Upper lobe of right lung (tissue), 1 donor: ENCODE measurements around the gene NLN. TPM values are rescaled to one million over a fixed set of nuclear protein-coding genes. Genes with fewer than 3 reads are reported as not detected.

Experiments used
- ATAC-seq: fragments of 200-7000 bp; cut with Tn5 transposase; one replicate; pipeline ENCODE4 v1.9.1; 2020; ENCODE audit warnings: mild to moderate bottlenecking, moderate library complexity
- DNase-seq: peaks from one replicate; pipeline ENCODE4 v3.0.0-alpha.2; 2020
- H3K27ac ChIP-seq: fragments of 200-600 bp; one replicate; pipeline ENCODE4 v1.8.0; 2022
- H3K27me3 ChIP-seq: fragments of 200-600 bp; one replicate; pipeline ENCODE4 v1.8.0; 2022; ENCODE audit warnings: mild to moderate bottlenecking
- H3K36me3 ChIP-seq: fragments of 200-600 bp; one replicate; pipeline ENCODE4 v1.8.0; 2022
- H3K4me1 ChIP-seq: fragments of 200-600 bp; one replicate; pipeline ENCODE4 v1.8.0; 2022
- H3K4me3 ChIP-seq: fragments of 200-600 bp; one replicate; pipeline ENCODE4 v1.8.0; 2022; ENCODE audit warnings: mild to moderate bottlenecking
- H3K9me3 ChIP-seq: fragments of 200-600 bp; one replicate; pipeline ENCODE4 v1.8.0; 2022
- intact Hi-C: fragments of 100-400 bp; cut with DNase I; formaldehyde crosslinking; loops from one replicate; pipeline ENCODE4 v1.11.0; 2022
- total RNA-seq: library from RNA; stranded (reverse); fragmentation: NEBNext Ultra II Directional; extraction: Animal tissue kit (Norgen Biotek cat#: 25700); gene quantifications from one replicate; pipeline ENCODE4 v1.2.1, GENCODE V29; 2021
- TF ChIP-seq, protein P1 (sequence below): fragments of 200-600 bp; IDR thresholded peaks from one replicate; pipeline ENCODE4 v1.8.0; 2022; ENCODE audit warnings: antibody characterized with exemption
- donor health status: DM: no; HTN: yes; CAD: no; lungs with severe emphysema.

Gene NLN
- total RNA-seq, 1 donor from 2014 or later = 15.8 TPM

DNA sequence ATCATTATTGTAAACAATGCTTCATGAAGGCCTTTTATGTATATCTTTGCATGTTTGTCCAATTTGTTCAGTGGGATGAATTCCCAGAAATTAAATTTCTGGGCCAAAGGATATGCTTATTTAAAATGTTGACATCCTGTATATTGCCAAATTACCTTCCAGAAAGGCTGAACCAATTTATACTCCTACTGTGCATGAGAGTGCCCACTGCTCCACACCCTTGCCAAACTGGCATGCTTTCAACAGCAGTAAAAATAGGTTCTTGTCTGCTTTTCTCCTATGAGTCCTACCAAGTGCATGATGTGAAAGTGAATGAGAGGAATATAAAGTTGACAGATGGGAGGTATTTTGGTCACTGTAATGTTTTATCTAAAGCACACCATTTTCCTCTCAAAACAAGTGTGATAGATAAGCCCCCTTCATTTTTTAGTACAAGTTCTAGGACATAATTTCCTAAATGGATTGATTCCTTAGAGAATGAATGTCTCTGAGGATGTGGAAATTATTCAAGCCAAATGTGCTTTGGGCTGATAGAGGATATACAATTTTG, 133.8 kb downstream of the NLN start:
- H3K4me1 ChIP-seq = no peaks in the 10 kb centered on the region
- TF ChIP-seq, protein P1, sequence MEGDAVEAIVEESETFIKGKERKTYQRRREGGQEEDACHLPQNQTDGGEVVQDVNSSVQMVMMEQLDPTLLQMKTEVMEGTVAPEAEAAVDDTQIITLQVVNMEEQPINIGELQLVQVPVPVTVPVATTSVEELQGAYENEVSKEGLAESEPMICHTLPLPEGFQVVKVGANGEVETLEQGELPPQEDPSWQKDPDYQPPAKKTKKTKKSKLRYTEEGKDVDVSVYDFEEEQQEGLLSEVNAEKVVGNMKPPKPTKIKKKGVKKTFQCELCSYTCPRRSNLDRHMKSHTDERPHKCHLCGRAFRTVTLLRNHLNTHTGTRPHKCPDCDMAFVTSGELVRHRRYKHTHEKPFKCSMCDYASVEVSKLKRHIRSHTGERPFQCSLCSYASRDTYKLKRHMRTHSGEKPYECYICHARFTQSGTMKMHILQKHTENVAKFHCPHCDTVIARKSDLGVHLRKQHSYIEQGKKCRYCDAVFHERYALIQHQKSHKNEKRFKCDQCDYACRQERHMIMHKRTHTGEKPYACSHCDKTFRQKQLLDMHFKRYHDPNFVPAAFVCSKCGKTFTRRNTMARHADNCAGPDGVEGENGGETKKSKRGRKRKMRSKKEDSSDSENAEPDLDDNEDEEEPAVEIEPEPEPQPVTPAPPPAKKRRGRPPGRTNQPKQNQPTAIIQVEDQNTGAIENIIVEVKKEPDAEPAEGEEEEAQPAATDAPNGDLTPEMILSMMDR = no peak
- intact Hi-C loops = no loop called here
- no peaks in the 10 kb centered on the region for H3K27me3 ChIP-seq
- H3K4me3 ChIP-seq = no peak overlapping the region
- no peak overlapping the region for H3K27ac ChIP-seq
- ATAC-seq = no peak
- DNase-seq = no peak
- no peaks in the 10 kb centered on the region for H3K9me3 ChIP-seq
- no peaks in the 10 kb centered on the region for H3K36me3 ChIP-seq

DNA sequence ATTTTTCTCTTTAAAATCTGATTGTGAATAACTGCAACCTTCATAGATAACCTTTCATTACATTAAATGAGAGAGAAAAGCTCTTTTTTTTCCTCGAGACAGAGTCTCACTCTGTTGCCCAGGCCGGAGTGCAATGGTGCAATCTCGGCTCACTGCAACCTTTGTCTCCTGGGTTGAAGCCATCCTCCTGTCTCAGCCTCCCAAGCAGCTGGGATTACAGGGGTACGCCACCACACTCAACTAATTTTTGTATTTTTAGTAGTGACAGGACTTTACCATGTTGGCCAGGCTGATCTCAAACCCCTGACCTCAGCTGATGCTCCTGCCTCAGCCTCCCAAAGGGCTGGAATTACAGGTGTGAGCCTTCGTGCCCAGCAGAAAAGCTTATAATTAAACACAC, 134.5 kb downstream of the NLN start:
- Histone ChIP-seq H3K36me3 (no peaks in the 10 kb centered on the region), H3K27me3 (no peaks in the 10 kb centered on the region), H3K4me1 (no peaks in the 10 kb centered on the region), H3K9me3 (no peaks in the 10 kb centered on the region), H3K27ac (no peak overlapping the region), H3K4me3 (no peak overlapping the region)
- intact Hi-C loops = no loop called here
- no peak for ATAC-seq
- no peak for DNase-seq
- TF ChIP-seq, protein P1 = no peak

DNA sequence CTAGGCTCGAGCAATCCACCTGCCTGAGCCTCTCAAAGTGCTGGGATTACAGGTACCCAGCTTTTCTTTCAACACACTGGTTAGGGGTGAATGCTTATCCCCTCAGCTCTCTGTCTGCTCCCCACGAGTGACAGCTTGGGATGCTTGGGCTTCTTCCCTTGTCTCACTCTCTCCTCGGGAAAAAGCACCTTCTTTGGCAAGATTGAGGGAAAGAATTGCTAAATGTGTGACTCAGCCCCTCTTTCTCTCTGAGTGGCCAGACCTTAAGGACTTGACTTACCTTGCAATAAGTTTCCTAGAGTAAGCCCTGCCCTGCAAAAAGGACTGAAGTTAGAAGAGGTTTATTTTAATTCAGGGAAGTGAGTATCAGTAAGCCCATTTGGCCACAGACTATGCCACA, 136.3 kb downstream of the NLN start:
- no peaks in the 10 kb centered on the region for H3K9me3 ChIP-seq
- H3K4me3 ChIP-seq = no peak overlapping the region
- TF ChIP-seq, protein P1 = no peak
- H3K27me3 ChIP-seq = no peaks in the 10 kb centered on the region
- H3K4me1 ChIP-seq = no peaks in the 10 kb centered on the region
- intact Hi-C loops = no loop called here
- H3K36me3 ChIP-seq = no peaks in the 10 kb centered on the region
- DNase-seq (no peak), ATAC-seq (no peak)
- H3K27ac ChIP-seq = no peak overlapping the region

DNA sequence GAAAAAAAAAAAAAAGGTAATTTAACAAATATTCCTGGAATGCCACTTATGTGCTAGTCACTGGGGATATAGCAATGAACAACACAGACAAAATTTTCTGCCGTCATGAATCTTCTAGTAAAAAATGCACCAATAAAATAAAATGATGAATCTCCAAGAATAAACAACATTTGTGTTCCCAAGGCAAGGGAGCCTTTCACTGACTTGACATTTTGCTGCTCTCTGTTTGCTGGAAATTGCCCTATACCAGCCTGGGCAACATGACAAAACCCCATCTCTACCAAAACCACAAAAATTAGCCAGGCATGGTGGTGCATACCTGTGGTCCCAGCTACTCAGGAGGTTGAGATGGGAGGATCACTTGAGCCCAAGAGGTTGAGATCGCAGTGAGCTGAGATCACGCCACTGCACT, 139.8 kb downstream of the NLN start:
- TF ChIP-seq, protein P1 = no peak
- intact Hi-C loops = no loop called here
- no peak for DNase-seq

DNA sequence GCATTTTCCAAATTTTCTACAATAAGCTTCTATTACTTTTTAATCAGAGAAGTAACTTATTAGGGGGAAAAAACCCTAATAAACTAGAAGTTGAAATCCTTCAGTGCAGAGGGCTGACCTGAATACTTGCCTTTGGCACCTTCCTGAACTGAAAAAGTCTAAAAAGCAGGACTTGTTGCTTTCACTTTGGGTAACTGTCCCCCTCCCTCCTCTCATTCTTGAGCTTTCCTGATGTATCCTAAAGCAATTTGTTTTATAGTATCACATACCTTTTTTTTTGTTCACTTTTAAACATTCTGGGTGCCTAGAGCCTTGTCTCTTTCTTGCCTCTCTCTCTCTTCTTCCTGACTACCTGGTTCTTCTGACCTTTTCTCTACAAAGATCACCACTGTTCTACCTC, 140.4 kb downstream of the NLN start:
- H3K4me1 ChIP-seq = no peaks in the 10 kb centered on the region
- intact Hi-C loops = no loop called here
- no peaks in the 10 kb centered on the region for H3K36me3 ChIP-seq
- no peak overlapping the region for H3K4me3 ChIP-seq
- TF ChIP-seq, protein P1 = no peak
- no peak overlapping the region for H3K27ac ChIP-seq
- ATAC-seq = no peak
- no peak for DNase-seq
- no peaks in the 10 kb centered on the region for H3K9me3 ChIP-seq
- H3K27me3 ChIP-seq = no peaks in the 10 kb centered on the region

More for the DNA sequence above, 139.8 kb downstream of the NLN start:
- no peaks in the 10 kb centered on the region for H3K27me3 ChIP-seq
- no peaks in the 10 kb centered on the region for H3K36me3 ChIP-seq
- H3K9me3 ChIP-seq = no peaks in the 10 kb centered on the region
- ATAC-seq = peak; percentile 68
- no peak overlapping the region for H3K27ac ChIP-seq
- no peak overlapping the region for H3K4me3 ChIP-seq
- no peaks in the 10 kb centered on the region for H3K4me1 ChIP-seq

DNA sequence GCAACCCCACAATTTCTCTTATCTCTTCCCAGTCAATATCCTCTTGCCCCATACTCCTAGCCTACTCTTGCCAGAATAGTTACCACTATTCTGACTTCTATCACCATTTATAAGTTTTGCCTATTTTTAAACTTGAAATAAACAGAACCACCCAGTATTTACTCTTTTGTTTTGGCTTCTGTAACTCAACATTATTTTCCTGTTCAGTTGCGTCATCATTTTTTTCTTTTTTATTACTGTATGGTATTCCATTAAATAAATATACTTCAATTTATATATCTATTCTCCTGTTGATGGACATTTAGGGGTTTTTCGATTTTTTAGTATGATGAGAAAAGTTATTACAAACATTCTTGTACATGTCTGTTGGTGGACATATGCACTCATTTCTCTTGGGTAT, 141.7 kb downstream of the NLN start:
- intact Hi-C loops = no loop called here
- ATAC-seq = no peak

More for the DNA sequence above, 141.7 kb downstream of the NLN start:
- TF ChIP-seq, protein P1 = no peak
- Histone ChIP-seq H3K27me3 (no peaks in the 10 kb centered on the region), H3K36me3 (no peaks in the 10 kb centered on the region), H3K4me3 (no peak overlapping the region), H3K27ac (no peak overlapping the region), H3K4me1 (no peaks in the 10 kb centered on the region), H3K9me3 (no peaks in the 10 kb centered on the region)
- DNase-seq = no peak
